HG02943 (cell line): Measurements from ENCODE around the gene PHF21B.

ENCODE experiments used
- ATAC-seq: cut with Tn5 transposase; IDR thresholded peaks from one replicate; pipeline ENCODE4 v1.9.1; 2021; ENCODE audit warnings: mild to moderate bottlenecking, low read depth, moderate library complexity; ENCODE audit not compliant: unreplicated experiment

The PHF21B gene

GRCh38 chr22:45019861-45020655, 10.3 kb upstream of the PHF21B start:
- ATAC-seq, result no peak

- ATAC-seq, result no peak
Observed at GRCh38 chr22:45014654-45015053, 4.8 kb upstream of the PHF21B start.

- ATAC-seq, result no peak
Observed at GRCh38 chr22:45013138-45013537, 3.3 kb upstream of the PHF21B start.

GRCh38 chr22:45010532-45010900, 711 bp upstream of the PHF21B start:
- no peak for ATAC-seq

GRCh38 chr22:45008751-45009605, 827 bp downstream of the PHF21B start:
- ATAC-seq, result no peak

- ATAC-seq, result no peak
Observed at GRCh38 chr22:45008186-45008681, 1.6 kb downstream of the PHF21B start.

GRCh38 chr22:45007391-45008185, 2.2 kb downstream of the PHF21B start:
- ATAC-seq, result no peak

GRCh38 chr22:45006964-45007390, 2.8 kb downstream of the PHF21B start:
- no peak for ATAC-seq

GRCh38 chr22:45006111-45006963, 3.5 kb downstream of the PHF21B start:
- no peak for ATAC-seq

- ATAC-seq, result no peak
Observed at GRCh38 chr22:45001653-45002052, 8.2 kb downstream of the PHF21B start.

GRCh38 chr22:45000330-45000729, 9.5 kb downstream of the PHF21B start:
- no peak for ATAC-seq

- no peak for ATAC-seq
Observed at GRCh38 chr22:44999687-45000086, 10.1 kb downstream of the PHF21B start.

GRCh38 chr22:44999231-44999630, 10.6 kb downstream of the PHF21B start:
- ATAC-seq, result no peak

GRCh38 chr22:44998296-44998695, 11.5 kb downstream of the PHF21B start:
- no peak for ATAC-seq

- no peak for ATAC-seq
Observed at GRCh38 chr22:44997060-44997459, 12.7 kb downstream of the PHF21B start.

GRCh38 chr22:44996648-44997047, 13.2 kb downstream of the PHF21B start:
- no peak for ATAC-seq

GRCh38 chr22:44996120-44996519, 13.7 kb downstream of the PHF21B start:
- ATAC-seq, result no peak

- no peak for ATAC-seq
Observed at GRCh38 chr22:44995715-44996114, 14.1 kb downstream of the PHF21B start.

- ATAC-seq, result no peak
Observed at GRCh38 chr22:44995105-44995514, 14.7 kb downstream of the PHF21B start.
